HepG2 (cell line): ENCODE results near the gene KNL1. TPM values are rescaled to one million over a fixed set of nuclear protein-coding genes. Genes with fewer than 3 reads are reported as not detected.
A peak's percentile ranks its signal among the peaks of the same experiment; 100 is the strongest.

Experiments
- ATAC-seq: fragments of 200-7000 bp; cut with Tn5 transposase; 3 replicates; pipeline ENCODE4 v1.9.1; 2020; ENCODE audit warnings: mild to moderate bottlenecking, moderate library complexity
- BruUV-seq: library from RNA; stranded (reverse); fragments of 400-500 nt; replicated peaks from 2 replicates; lab custom pipeline; 2021; lab: Mats Ljungman, UMichigan
- CTCF ChIA-PET: fragments of 300-600 bp; formaldehyde crosslinking; extraction: SDS; loops from one replicate; lab custom pipeline; 2021; ENCODE audit warnings: low total read pairs, inconsistent platforms, low intra/inter-chr PET ratio; lab: Yijun Ruan, JAX
- POLR2A ChIA-PET: fragments of 350-600 bp; sonication (Branson Sonifier 250); formaldehyde crosslinking; loops from one replicate; lab custom pipeline; 2020; ENCODE audit warnings: antibody characterized with exemption, inconsistent platforms; lab: Yijun Ruan, JAX
- DNase-seq: peaks from one replicate; pipeline ENCODE4 v3.0.0-alpha.2; 2015; ENCODE audit warnings: low spot score
- FAIRE-seq: peaks from 3 replicates; lab custom pipeline; 2011; peaks lifted over from hg19 to GRCh38; lab: Jason Lieb, UNC
- H2AFZ ChIP-seq: one replicate; pipeline ENCODE4 v1.6.1; 2011; ENCODE audit warnings: low read length, inconsistent platforms
- H3K27ac ChIP-seq: fragments of 300-600 bp; 3 replicates; pipeline ENCODE4 v1.8.0; 2011; ENCODE audit warnings: mixed run types, mild to moderate bottlenecking, mixed read lengths, low read length, inconsistent platforms; ENCODE audit not compliant: insufficient read depth; ENCODE audit errors: extremely low read length
- H3K27me3 ChIP-seq, 2 experiments: fragments of 200-600 bp in 1 of 2; 2 replicates in 1 of 2; 3 replicates in 1 of 2; pipeline versions ENCODE4 v1.6.0 to v1.8.0; 2011; ENCODE audit warnings: low read length in 2 of 2, mild to moderate bottlenecking in 2 of 2, moderate library complexity in 2 of 2, inconsistent platforms in 1 of 2; ENCODE audit not compliant: insufficient read depth in 2 of 2, control insufficient read depth in 1 of 2
- H3K36me3 ChIP-seq, 2 experiments: fragments of 200-600 bp in 1 of 2; replicated peaks in 1 of 2; 2 replicates in 1 of 2; 3 replicates in 1 of 2; pipeline versions ENCODE4 v1.5.1 to v1.8.0; 2011; ENCODE audit warnings: low read length in 2 of 2, inconsistent platforms in 1 of 2; ENCODE audit not compliant: insufficient read depth in 2 of 2, control insufficient read depth in 1 of 2
- H3K4me1 ChIP-seq: 2 replicates; pipeline ENCODE4 v1.5.1; 2012; ENCODE audit warnings: low read length, inconsistent platforms; ENCODE audit not compliant: insufficient read depth
- H3K4me2 ChIP-seq: 2 replicates; pipeline ENCODE4 v1.6.0; 2011; ENCODE audit warnings: low read depth, low read length, inconsistent platforms
- H3K4me3 ChIP-seq, 3 experiments: fragments of 200-600 bp in 1 of 3; sonication (generic), shearing (Covaris generic) in 1 of 3; replicated peaks in 1 of 3; 2 replicates each; pipeline ENCODE4 v1.5.1; 2011 to 2016; ENCODE audit warnings: low read length in 3 of 3, inconsistent platforms in 2 of 3, low read depth in 2 of 3, mild to moderate bottlenecking in 2 of 3, control low read depth in 1 of 3, mixed read lengths in 1 of 3; ENCODE audit not compliant: insufficient read depth in 1 of 3
- H3K79me2 ChIP-seq: one replicate; pipeline ENCODE4 v1.6.1; 2011; ENCODE audit warnings: low read length, inconsistent platforms; ENCODE audit not compliant: insufficient read depth
- H3K9ac ChIP-seq: 2 replicates; pipeline ENCODE4 v1.6.0; 2011; ENCODE audit warnings: mild to moderate bottlenecking, low read depth, low read length, inconsistent platforms; ENCODE audit not compliant: insufficient read depth
- H3K9me3 ChIP-seq: 2 replicates; pipeline ENCODE4 v1.5.1; 2012; ENCODE audit warnings: mild to moderate bottlenecking, low read length
- H4K20me1 ChIP-seq: 2 replicates; pipeline ENCODE4 v1.6.0; 2011; ENCODE audit warnings: inconsistent platforms, mild to moderate bottlenecking, low read length, moderate library complexity; ENCODE audit not compliant: insufficient read depth
- ATF3 ChIP-seq: sonication (generic); formaldehyde crosslinking; IDR thresholded peaks from 2 replicates; pipeline ENCODE4 v1.4.0; 2020; ENCODE audit warnings: missing genetic modification reagents
- CEBPB ChIP-seq: IDR thresholded peaks from 2 replicates; pipeline ENCODE4 v1.6.1; 2011; ENCODE audit warnings: low read depth, low read length, improper control_type of control experiment, borderline replicate concordance
- CTCF ChIP-seq: sonication (generic); formaldehyde crosslinking; IDR thresholded peaks from 2 replicates; pipeline ENCODE4 v1.5.0; 2020; ENCODE audit warnings: mild to moderate bottlenecking, missing genetic modification reagents, moderate library complexity
- EZH2 ChIP-seq: conservative IDR thresholded peaks from 2 replicates; pipeline ENCODE4 v1.6.1; 2012; ENCODE audit warnings: mild to moderate bottlenecking, low read depth, low read length, moderate library complexity
- FOXM1 ChIP-seq: sonication (generic); formaldehyde crosslinking; IDR thresholded peaks from 2 replicates; pipeline ENCODE4 v1.5.0; 2020; ENCODE audit warnings: missing genetic modification reagents
- GATAD1 ChIP-seq: IDR thresholded peaks from 2 replicates; pipeline ENCODE4 v1.6.1; 2016; ENCODE audit warnings: missing genetic modification reagents, missing compliant biosample characterization
- KDM5A ChIP-seq: fragments of 200-600 bp; sonication (generic); IDR thresholded peaks from 2 replicates; pipeline ENCODE4 v1.7.0; 2018; ENCODE audit warnings: antibody characterized with exemption, mild to moderate bottlenecking, low read length, borderline replicate concordance
- SIX4 ChIP-seq: sonication (generic); formaldehyde crosslinking; IDR thresholded peaks from 2 replicates; pipeline ENCODE4 v1.4.0; 2020; ENCODE audit warnings: missing genetic modification reagents
- SP1 ChIP-seq, 2 experiments: fragments of 450-650 bp in 1 of 2; sonication (generic) in 1 of 2; formaldehyde crosslinking in 1 of 2; IDR thresholded peaks; 2 replicates each; pipeline versions ENCODE4 v1.4.0 to v1.6.1; 2016 to 2020; ENCODE audit warnings: missing genetic modification reagents in 1 of 2
- STAT6 ChIP-seq: sonication (generic); formaldehyde crosslinking; IDR thresholded peaks from 2 replicates; pipeline ENCODE4 v1.4.0; 2020; ENCODE audit warnings: missing genetic modification reagents, mild to moderate bottlenecking, borderline replicate concordance
- TRAFD1 ChIP-seq: sonication (generic); formaldehyde crosslinking; IDR thresholded peaks from 2 replicates; pipeline ENCODE4 v1.5.1; 2020; ENCODE audit warnings: missing genetic modification reagents, mild to moderate bottlenecking, borderline replicate concordance
- ZKSCAN1 ChIP-seq: fragments of 150-350 bp; IDR thresholded peaks from 2 replicates; pipeline ENCODE4 v1.6.1; 2014; ENCODE audit warnings: low read length
- ZNF121 ChIP-seq: sonication (generic); formaldehyde crosslinking; IDR thresholded peaks from 2 replicates; pipeline ENCODE4 v1.5.0; 2020; ENCODE audit warnings: mild to moderate bottlenecking, missing genetic modification reagents
- ZNF17 ChIP-seq: sonication (generic); formaldehyde crosslinking; IDR thresholded peaks from 2 replicates; pipeline ENCODE4 v1.5.0; 2020; ENCODE audit warnings: mild to moderate bottlenecking, missing genetic modification reagents
- ZNF44 ChIP-seq: sonication (generic); formaldehyde crosslinking; IDR thresholded peaks from 2 replicates; pipeline ENCODE4 v1.5.1; 2020; ENCODE audit warnings: mild to moderate bottlenecking, missing genetic modification reagents
- ZNF558 ChIP-seq: sonication (generic); formaldehyde crosslinking; IDR thresholded peaks from 2 replicates; pipeline ENCODE4 v1.9.0; 2022; ENCODE audit warnings: mild to moderate bottlenecking, missing genetic modification reagents, borderline replicate concordance
- ZNF660 ChIP-seq: sonication (generic); formaldehyde crosslinking; IDR thresholded peaks from 2 replicates; pipeline ENCODE4 v1.5.1; 2020; ENCODE audit warnings: mild to moderate bottlenecking, low read depth, missing genetic modification reagents, borderline replicate concordance
- WGBS: methylation state at CpG from one replicate; pipeline ENCODE4 v1.1.6; 2017; ENCODE audit warnings: low lambda C conversion rate; 5-methylcytosine and 5-hydroxymethylcytosine counted together
- in situ Hi-C: cut with HindIII; loops from 2 replicates; pipeline ENCODE4 v1.10.0; 2017; ENCODE audit warnings: low pct_unique_long_range_greater_than_20kb; ENCODE audit not compliant: extremely low pct_ligation_motif_present
- intact Hi-C: fragments of 100-400 bp; cut with micrococcal nuclease; formaldehyde crosslinking; loops from one replicate; pipeline ENCODE4 v1.10.0; 2022; ENCODE audit not compliant: unreplicated experiment
- polyA plus RNA-seq, 8 experiments: library from polyadenylated mRNA; depleted of rRNA in 3 of 8; stranded (reverse) in 7 of 8; unstranded in 1 of 8; fragments of >200 nt; fragmentation: Illumina TruSeq in 4 of 8; extraction: Trizol in 4 of 8; gene quantifications; 2 replicates each; pipeline versions ENCODE4 v1.2.1 to v1.2.3, GENCODE V29; 2011 to 2016; ENCODE audit warnings: low read depth in 4 of 8, missing spikeins in 1 of 8, mixed read lengths in 1 of 8; ENCODE audit not compliant: insufficient read depth in 1 of 8
- total RNA-seq, 5 experiments: library from RNA; depleted of rRNA; stranded (reverse); fragments of >200 nt; fragmentation: Illumina TruSeq; extraction: Trizol; gene quantifications; 2 replicates each; pipeline ENCODE4 v1.2.3, GENCODE V29; 2016; ENCODE audit warnings: low read depth in 1 of 5

The KNL1 gene
- total and polyA plus RNA-seq, 2 of the 13 experiments (the other 11 are each of a cell fraction or from before 2014, with no cell fraction given): 8.0 to 21.4 TPM

- TF ChIP-seq TRAFD1 (CRISPR knock-in tag) (no peak), ZKSCAN1 (peak; percentile 63; the same call in 1 of the 2 replicates), ZNF558 (no peak), ZNF17 (CRISPR knock-in tag) (no peak), SIX4 (CRISPR knock-in tag) (no peak), SP1 (IDR thresholded peaks at IDR 0.05) (no peak), SP1 (CRISPR knock-in tag; IDR thresholded peaks at IDR 0.05) (peak; percentile 70; the same call in 1 of the 2 replicates), ZNF44 (CRISPR knock-in tag) (0 out of 2 replicates have a peak, but pooled peaks have one; percentile 39)
These were observed at the start of gene KNL1 (continued) for GRCh38 chr15:40593588-40594428.

- in situ Hi-C loops (no loop called here), intact Hi-C loops (no loop called here)
- Histone ChIP-seq H3K27me3 (no peaks in the 10 kb centered on the region), H4K20me1 (no peaks in the 10 kb centered on the region), H3K9ac (no peak overlapping the region), H3K4me1 (no peaks in the 10 kb centered on the region), H2AFZ (no peak overlapping the region), H3K9me3 (no peaks in the 10 kb centered on the region), H3K79me2 (no peaks in the 10 kb centered on the region), H3K36me3 (peaks cover 2 to 5% of the 10 kb centered on the region in 2 experiments; a peak in 2 of 5 replicates), H3K4me2 (no peak overlapping the region), H3K27ac (no peak overlapping the region), H3K4me3 (no peak overlapping the region)
- CTCF ChIA-PET: no interaction called here
- no peak for DNase-seq
- no peak for ATAC-seq
- POLR2A ChIA-PET: no interaction called here
- no TSS peak for BruUV-seq
- WGBS: 56% methylated on average over 1 of the region's 1 CpG
- no peak for FAIRE-seq
- TF ChIP-seq ATF3 (CRISPR knock-in tag) (no peak), STAT6 (CRISPR knock-in tag) (no peak), CEBPB (no peak), CTCF (CRISPR knock-in tag) (no peak), ZNF660 (CRISPR knock-in tag) (no peak), EZH2 (no peak), KDM5A (no peak), ZNF121 (CRISPR knock-in tag) (no peak), GATAD1 (CRISPR knock-in tag) (no peak), FOXM1 (CRISPR knock-in tag) (no peak)
These were observed 48.6 kb upstream of the KNL1 start for GRCh38 chr15:40545457-40545856.
